Ishikawa (cell line): ENCODE results near the gene RITA1.

Source experiments
- CEBPB ChIP-seq: IDR thresholded peaks from 2 replicates; pipeline ENCODE4 v1.6.1; 2012
- CREB1 ChIP-seq: IDR thresholded peaks from 2 replicates; pipeline ENCODE4 v1.6.1; 2012; ENCODE audit warnings: low read depth
- EGR1 ChIP-seq: IDR thresholded peaks from 2 replicates; pipeline ENCODE4 v1.6.1; 2012
- EP300 ChIP-seq: IDR thresholded peaks from 2 replicates; pipeline ENCODE4 v1.6.1; 2012; ENCODE audit warnings: borderline replicate concordance
- FOXM1 ChIP-seq: IDR thresholded peaks from 2 replicates; pipeline ENCODE4 v1.6.1; 2012; ENCODE audit warnings: low read depth, borderline replicate concordance
- NFIC ChIP-seq: IDR thresholded peaks from 2 replicates; pipeline ENCODE4 v1.6.1; 2012
- RAD21 ChIP-seq: IDR thresholded peaks from 2 replicates; pipeline ENCODE4 v1.6.1; 2012; ENCODE audit warnings: low read depth
- TAF1 ChIP-seq: IDR thresholded peaks from 2 replicates; pipeline ENCODE4 v1.6.1; 2012; ENCODE audit warnings: low read depth, mild to moderate bottlenecking
- TCF12 ChIP-seq: IDR thresholded peaks from 2 replicates; pipeline ENCODE4 v1.6.1; 2012; ENCODE audit warnings: low read depth
- TEAD4 ChIP-seq: IDR thresholded peaks from 2 replicates; pipeline ENCODE4 v1.6.1; 2012
- USF1 ChIP-seq: IDR thresholded peaks from 2 replicates; pipeline ENCODE4 v1.6.1; 2012
- YY1 ChIP-seq: IDR thresholded peaks from 2 replicates; pipeline ENCODE4 v1.6.1; 2012; ENCODE audit warnings: low read depth
- ZBTB7A ChIP-seq: IDR thresholded peaks from 2 replicates; pipeline ENCODE4 v1.6.1; 2012; ENCODE audit warnings: low read depth
- TF ChIP-seq, protein P1 (sequence below): IDR thresholded peaks from 2 replicates; pipeline ENCODE4 v1.6.1; 2012; ENCODE audit warnings: low read depth, mild to moderate bottlenecking
- TF ChIP-seq, protein P2 (sequence below): IDR thresholded peaks from 2 replicates; pipeline ENCODE4 v1.6.1; 2012

Gene RITA1

GRCh38 chr12:113200021-113200797 is 14.7 kb downstream of the RITA1 start:
- TF ChIP-seq, protein P1, sequence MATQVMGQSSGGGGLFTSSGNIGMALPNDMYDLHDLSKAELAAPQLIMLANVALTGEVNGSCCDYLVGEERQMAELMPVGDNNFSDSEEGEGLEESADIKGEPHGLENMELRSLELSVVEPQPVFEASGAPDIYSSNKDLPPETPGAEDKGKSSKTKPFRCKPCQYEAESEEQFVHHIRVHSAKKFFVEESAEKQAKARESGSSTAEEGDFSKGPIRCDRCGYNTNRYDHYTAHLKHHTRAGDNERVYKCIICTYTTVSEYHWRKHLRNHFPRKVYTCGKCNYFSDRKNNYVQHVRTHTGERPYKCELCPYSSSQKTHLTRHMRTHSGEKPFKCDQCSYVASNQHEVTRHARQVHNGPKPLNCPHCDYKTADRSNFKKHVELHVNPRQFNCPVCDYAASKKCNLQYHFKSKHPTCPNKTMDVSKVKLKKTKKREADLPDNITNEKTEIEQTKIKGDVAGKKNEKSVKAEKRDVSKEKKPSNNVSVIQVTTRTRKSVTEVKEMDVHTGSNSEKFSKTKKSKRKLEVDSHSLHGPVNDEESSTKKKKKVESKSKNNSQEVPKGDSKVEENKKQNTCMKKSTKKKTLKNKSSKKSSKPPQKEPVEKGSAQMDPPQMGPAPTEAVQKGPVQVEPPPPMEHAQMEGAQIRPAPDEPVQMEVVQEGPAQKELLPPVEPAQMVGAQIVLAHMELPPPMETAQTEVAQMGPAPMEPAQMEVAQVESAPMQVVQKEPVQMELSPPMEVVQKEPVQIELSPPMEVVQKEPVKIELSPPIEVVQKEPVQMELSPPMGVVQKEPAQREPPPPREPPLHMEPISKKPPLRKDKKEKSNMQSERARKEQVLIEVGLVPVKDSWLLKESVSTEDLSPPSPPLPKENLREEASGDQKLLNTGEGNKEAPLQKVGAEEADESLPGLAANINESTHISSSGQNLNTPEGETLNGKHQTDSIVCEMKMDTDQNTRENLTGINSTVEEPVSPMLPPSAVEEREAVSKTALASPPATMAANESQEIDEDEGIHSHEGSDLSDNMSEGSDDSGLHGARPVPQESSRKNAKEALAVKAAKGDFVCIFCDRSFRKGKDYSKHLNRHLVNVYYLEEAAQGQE, result no peak
- TF ChIP-seq RAD21 (no peak), YY1 (no peak), TEAD4 (no peak), USF1 (no peak), FOXM1 (no peak), EGR1 (no peak), ZBTB7A (no peak), TCF12 (no peak), CREB1 (no peak), EP300 (no peak), CEBPB (no peak)
- TF ChIP-seq, protein P2, sequence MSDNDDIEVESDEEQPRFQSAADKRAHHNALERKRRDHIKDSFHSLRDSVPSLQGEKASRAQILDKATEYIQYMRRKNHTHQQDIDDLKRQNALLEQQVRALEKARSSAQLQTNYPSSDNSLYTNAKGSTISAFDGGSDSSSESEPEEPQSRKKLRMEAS, result no peak

- TF ChIP-seq, protein P2, result no peak
These were observed 16.0 kb downstream of the RITA1 start for GRCh38 chr12:113201187-113202177.

- TF ChIP-seq TEAD4, result no peak
- TF ChIP-seq EGR1, result no peak
- TF ChIP-seq, protein P2, result no peak
- TF ChIP-seq RAD21, result no peak
- no peak for TF ChIP-seq FOXM1
- no peak for TF ChIP-seq TAF1
- TF ChIP-seq CREB1, result no peak
These were observed 17.0 kb downstream of the RITA1 start for GRCh38 chr12:113202300-113203075.

DNA sequence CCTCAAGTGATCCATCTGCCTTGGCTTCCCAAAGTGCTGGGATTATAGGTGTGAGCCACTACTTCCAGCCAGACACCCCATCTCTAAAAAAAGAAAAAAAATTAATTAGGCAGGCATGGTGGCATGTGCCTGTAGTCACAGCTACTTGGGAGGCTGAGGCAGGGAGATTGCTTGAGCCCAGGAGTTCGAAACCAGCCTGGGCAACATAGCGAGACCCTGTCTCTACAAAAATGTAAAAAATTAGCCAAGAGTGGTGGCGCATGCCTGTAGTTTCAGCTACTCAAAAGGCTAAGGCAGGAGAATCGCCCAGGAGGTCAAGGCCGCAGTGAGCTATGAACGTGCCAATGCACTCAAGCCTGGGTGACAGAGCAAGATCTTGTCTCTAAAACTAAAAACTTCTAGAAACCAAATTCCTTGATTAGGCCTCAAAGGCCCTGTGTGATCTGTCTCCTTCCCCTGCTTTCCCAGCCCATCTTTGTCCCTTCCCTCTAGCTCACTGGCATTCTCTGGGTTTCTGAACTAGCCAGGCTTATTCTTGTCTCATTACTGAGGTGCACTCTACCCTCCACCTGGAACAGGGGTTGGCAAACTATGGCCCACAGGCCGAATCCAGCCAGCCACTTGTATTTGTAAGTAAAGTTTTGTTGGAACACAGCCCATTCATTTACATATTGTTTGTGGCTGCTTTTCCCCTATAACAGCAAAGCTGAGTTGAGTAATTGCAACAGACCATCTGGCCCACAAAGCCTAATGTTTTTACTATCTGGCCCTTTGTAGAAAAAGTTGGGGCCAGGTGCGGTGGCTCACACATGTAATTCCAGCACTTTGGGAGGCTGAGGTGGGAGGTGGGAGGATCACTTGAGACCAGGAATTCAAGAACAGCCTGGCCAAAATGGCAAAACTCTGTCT is 18.6 kb downstream of the RITA1 start:
- TF ChIP-seq TAF1 (no peak), ZBTB7A (no peak), TCF12 (no peak), TEAD4 (no peak), EP300 (no peak), EGR1 (no peak), CEBPB (0 out of 2 replicates have a peak, but pooled peaks have one; percentile 10), FOXM1 (no peak), USF1 (0 out of 2 replicates have a peak, but pooled peaks have one; percentile 2), NFIC (no peak; the same call in 1 of the 2 replicates), CREB1 (no peak), YY1 (no peak)
- TF ChIP-seq, protein P2, result no peak
- TF ChIP-seq, protein P1, result no peak
